IMR-90 (cell line): ENCODE measurements around the gene CD96. TPM values are rescaled to one million over a fixed set of nuclear protein-coding genes. Genes with fewer than 3 reads are reported as not detected.

ENCODE experiments used
- ATAC-seq: fragments of 200-7000 bp; cut with Tn5 transposase; 2 replicates; pipeline ENCODE4 v1.9.1; 2020; ENCODE audit warnings: low read depth, mild to moderate bottlenecking, moderate library complexity
- BruUV-seq: library from RNA; stranded (reverse); fragments of 400-500 nt; replicated peaks from 2 replicates; lab custom pipeline; 2021; lab: Mats Ljungman, UMichigan
- CTCF ChIA-PET: fragments of 300-600 bp; formaldehyde crosslinking; extraction: SDS; loops from one replicate; lab custom pipeline; 2021; ENCODE audit warnings: antibody characterized with exemption; lab: Yijun Ruan, JAX
- POLR2A ChIA-PET: fragments of 300-600 bp; sonication (Branson Sonifier 250); formaldehyde crosslinking; loops from one replicate; lab custom pipeline; 2022; ENCODE audit warnings: antibody characterized with exemption; ENCODE audit not compliant: unreplicated experiment; lab: Charles Lee
- DNase-seq: peaks from one replicate; pipeline ENCODE4 v3.0.0; 2013
- H2AFZ ChIP-seq: replicated peaks from 2 replicates; pipeline ENCODE3; 2013; ENCODE audit warnings: low read length, mild to moderate bottlenecking; ENCODE audit not compliant: poor library complexity
- H2AK5ac ChIP-seq: 2 replicates; pipeline ENCODE4 v1.6.1; 2013; ENCODE audit warnings: low read depth, low read length, inconsistent platforms
- H2AK9ac ChIP-seq: replicated peaks from 2 replicates; pipeline ENCODE3; 2013; ENCODE audit warnings: mild to moderate bottlenecking, low read depth, low read length, moderate library complexity; ENCODE audit not compliant: poor library complexity
- H2BK120ac ChIP-seq: 2 replicates; pipeline ENCODE4 v1.6.1; 2013; ENCODE audit warnings: low read depth, low read length, inconsistent platforms
- H2BK15ac ChIP-seq: 3 replicates; pipeline ENCODE4 v1.6.1; 2013; ENCODE audit warnings: low read depth, low read length, inconsistent platforms
- H2BK20ac ChIP-seq: 2 replicates; pipeline ENCODE4 v1.6.1; 2013; ENCODE audit warnings: low read depth, mild to moderate bottlenecking, inconsistent platforms, low read length, moderate library complexity
- H2BK5ac ChIP-seq: 2 replicates; pipeline ENCODE4 v1.6.1; 2013; ENCODE audit warnings: mild to moderate bottlenecking, low read depth, low read length, inconsistent platforms; ENCODE audit not compliant: poor library complexity, severe bottlenecking
- H3K14ac ChIP-seq: replicated peaks from 2 replicates; pipeline ENCODE4 v1.6.1; 2013; ENCODE audit warnings: low read depth, low read length, inconsistent platforms
- H3K18ac ChIP-seq: 2 replicates; pipeline ENCODE4 v1.6.1; 2013; ENCODE audit warnings: low read depth, low read length, control low read depth
- H3K23ac ChIP-seq: 2 replicates; pipeline ENCODE4 v1.6.1; 2013; ENCODE audit warnings: low read depth, low read length, inconsistent platforms
- H3K27ac ChIP-seq: 2 replicates; pipeline ENCODE4 v1.5.1; 2013; ENCODE audit warnings: mild to moderate bottlenecking, control low read depth, low read length; ENCODE audit not compliant: insufficient read depth
- H3K27me3 ChIP-seq: 2 replicates; pipeline ENCODE4 v1.6.1; 2013; ENCODE audit warnings: low read length; ENCODE audit not compliant: control insufficient read depth, insufficient read depth
- H3K36me3 ChIP-seq: 2 replicates; pipeline ENCODE4 v1.6.1; 2013; ENCODE audit warnings: low read length, mixed read lengths; ENCODE audit not compliant: control insufficient read depth, insufficient read depth
- H3K4ac ChIP-seq: 2 replicates; pipeline ENCODE4 v1.6.1; 2013; ENCODE audit warnings: low read depth, low read length, inconsistent platforms
- H3K4me1 ChIP-seq: 2 replicates; pipeline ENCODE4 v1.6.1; 2013; ENCODE audit warnings: low read length, mixed read lengths; ENCODE audit not compliant: control insufficient read depth, insufficient read depth
- H3K4me2 ChIP-seq: 2 replicates; pipeline ENCODE4 v1.6.1; 2013; ENCODE audit warnings: low read depth, mild to moderate bottlenecking, control low read depth, low read length, moderate library complexity
- H3K4me3 ChIP-seq: 2 replicates; pipeline ENCODE4 v1.5.1; 2013; ENCODE audit warnings: low read depth, mild to moderate bottlenecking, control low read depth, low read length, moderate library complexity; ENCODE audit not compliant: insufficient read depth
- H3K56ac ChIP-seq: 2 replicates; pipeline ENCODE4 v1.6.1; 2013; ENCODE audit warnings: low read length, inconsistent platforms; ENCODE audit not compliant: insufficient read depth; ENCODE audit errors: extremely low read depth
- H3K79me1 ChIP-seq, 2 experiments: 2 replicates each; pipeline ENCODE4 v1.6.1; 2013; ENCODE audit warnings: low read length in 2 of 2, inconsistent platforms in 1 of 2, low read depth in 1 of 2
- H3K9ac ChIP-seq: 2 replicates; pipeline ENCODE4 v1.6.1; 2013; ENCODE audit warnings: low read depth, low read length, control low read depth
- H3K9me1 ChIP-seq: 2 replicates; pipeline ENCODE4 v1.6.1; 2013; ENCODE audit warnings: low read length, inconsistent platforms; ENCODE audit not compliant: insufficient read depth
- H3K9me3 ChIP-seq: 2 replicates; pipeline ENCODE4 v1.6.1; 2013; ENCODE audit warnings: low read length; ENCODE audit not compliant: control insufficient read depth, insufficient read depth
- H4K20me1 ChIP-seq: 2 replicates; pipeline ENCODE4 v1.6.1; 2013; ENCODE audit warnings: low read length, inconsistent platforms; ENCODE audit not compliant: insufficient read depth
- H4K5ac ChIP-seq: 2 replicates; pipeline ENCODE4 v1.6.1; 2013; ENCODE audit warnings: mild to moderate bottlenecking, low read depth, low read length, control low read depth
- H4K8ac ChIP-seq, 2 experiments: 2 replicates each; pipeline ENCODE4 v1.6.1; 2013; ENCODE audit warnings: low read depth in 2 of 2, low read length in 2 of 2, control low read depth in 1 of 2, inconsistent platforms in 1 of 2
- H4K91ac ChIP-seq: 2 replicates; pipeline ENCODE4 v1.6.1; 2013; ENCODE audit warnings: low read depth, low read length, inconsistent platforms; ENCODE audit not compliant: insufficient read depth
- BHLHE40 ChIP-seq: fragments of 150-350 bp; IDR thresholded peaks from 2 replicates; pipeline ENCODE4 v1.6.1; 2016; ENCODE audit warnings: mild to moderate bottlenecking, low read depth, low read length
- CEBPB ChIP-seq: IDR thresholded peaks from 2 replicates; pipeline ENCODE4 v1.6.1; 2012; ENCODE audit warnings: low read depth, low read length, improper control_type of control experiment
- CHD1 ChIP-seq: IDR thresholded peaks from 2 replicates; pipeline ENCODE4 v1.6.1; 2012; ENCODE audit warnings: low read depth, low read length, improper control_type of control experiment
- CTCF ChIP-seq: conservative IDR thresholded peaks from 2 replicates; pipeline ENCODE4 v1.5.1; 2012; ENCODE audit warnings: mild to moderate bottlenecking, low read depth, low read length, improper control_type of control experiment
- ELK1 ChIP-seq: fragments of 150-350 bp; IDR thresholded peaks from 2 replicates; pipeline ENCODE4 v1.6.1; 2016; ENCODE audit warnings: low read depth, mild to moderate bottlenecking, low read length, moderate library complexity, borderline replicate concordance
- FOS ChIP-seq: fragments of 150-350 bp; IDR thresholded peaks from 2 replicates; pipeline ENCODE4 v1.6.1; 2016; ENCODE audit warnings: low read depth, low read length
- MAFK ChIP-seq: IDR thresholded peaks from 2 replicates; pipeline ENCODE4 v1.6.1; 2012; ENCODE audit warnings: low read depth, low read length, improper control_type of control experiment
- MAZ ChIP-seq: IDR thresholded peaks from 2 replicates; pipeline ENCODE4 v1.6.1; 2012; ENCODE audit warnings: low read depth, mild to moderate bottlenecking, low read length, improper control_type of control experiment, moderate library complexity, borderline replicate concordance
- MXI1 ChIP-seq: IDR thresholded peaks from 2 replicates; pipeline ENCODE4 v1.6.1; 2012; ENCODE audit warnings: low read depth, mild to moderate bottlenecking, low read length, moderate library complexity, borderline replicate concordance
- NFE2L2 ChIP-seq: fragments of 150-350 bp; IDR thresholded peaks from 2 replicates; pipeline ENCODE4 v1.6.1; 2016; ENCODE audit warnings: low read depth, mild to moderate bottlenecking, low read length
- POLR2A ChIP-seq: IDR thresholded peaks from 2 replicates; pipeline ENCODE4 v1.6.1; 2012; ENCODE audit warnings: mild to moderate bottlenecking, low read depth, low read length
- RAD21 ChIP-seq: IDR thresholded peaks from 2 replicates; pipeline ENCODE4 v1.6.1; 2012; ENCODE audit warnings: low read length, improper control_type of control experiment
- RCOR1 ChIP-seq: IDR thresholded peaks from 2 replicates; pipeline ENCODE4 v1.6.1; 2012; ENCODE audit warnings: mild to moderate bottlenecking, low read length, improper control_type of control experiment; ENCODE audit not compliant: insufficient replicate concordance
- RFX5 ChIP-seq: IDR thresholded peaks from 2 replicates; pipeline ENCODE4 v1.8.0; 2012; ENCODE audit warnings: low read depth, mild to moderate bottlenecking, low read length, moderate library complexity
- SMC3 ChIP-seq: fragments of 150-350 bp; IDR thresholded peaks from 2 replicates; pipeline ENCODE4 v1.6.1; 2016; ENCODE audit warnings: low read depth, mild to moderate bottlenecking, antibody characterized with exemption, low read length, moderate library complexity
- USF2 ChIP-seq: fragments of 150-350 bp; IDR thresholded peaks from 2 replicates; pipeline ENCODE4 v1.6.1; 2017; ENCODE audit warnings: mild to moderate bottlenecking, antibody characterized with exemption, low read length, low read depth
- dilution Hi-C: fragments of 300-500 bp; cut with HindIII; formaldehyde crosslinking; loops from one replicate; pipeline ENCODE4 v1.14.3; 2018; ENCODE audit warnings: low sequenced_read_pairs; ENCODE audit not compliant: unreplicated experiment
- in situ Hi-C: fragments of 300-500 bp; cut with MboI; formaldehyde crosslinking; loops from 3 replicates; pipeline ENCODE4 v1.14.3; 2019; ENCODE audit warnings: low sequenced_read_pairs, inconsistent platforms, mixed read lengths
- intact Hi-C: fragments of 100-400 bp; cut with micrococcal nuclease; formaldehyde crosslinking; loops from 2 replicates; pipeline ENCODE4 v1.10.0; 2022
- polyA plus RNA-seq, 3 experiments: library from polyadenylated mRNA; depleted of rRNA; stranded (reverse); fragments of >200 nt; gene quantifications; 2 replicates each; pipeline ENCODE4 v1.2.3, GENCODE V29; 2012; ENCODE audit warnings: low replicate concordance in 1 of 3
- total RNA-seq: library from RNA; depleted of rRNA; stranded (reverse); fragments of >200 nt; gene quantifications from 2 replicates; pipeline ENCODE4 v1.2.3, GENCODE V29; 2012

Gene CD96
- total and polyA plus RNA-seq, 2 of the 4 experiments (the other 2 are of a cell fraction) = 0.05 to 0.18 TPM

- H3K9ac ChIP-seq = no peak overlapping the region
- H2BK120ac ChIP-seq = peak overlapping the region; percentile 4; the same call in 1 of the 2 replicates
- peak; percentile 35 for DNase-seq
- H2BK15ac ChIP-seq = no peak overlapping the region
- H4K91ac ChIP-seq = no peak overlapping the region
- dilution Hi-C loops = no loop called here
- no peak overlapping the region for H2AK9ac ChIP-seq
- H3K56ac ChIP-seq = no peak overlapping the region
- no TSS peak for BruUV-seq
- H4K20me1 ChIP-seq = no peaks in the 10 kb centered on the region
- no peak overlapping the region for H3K27ac ChIP-seq
- H3K4me1 ChIP-seq = peaks cover 13% of the 10 kb centered on the region
- H3K4me3 ChIP-seq = no peak overlapping the region
- in situ Hi-C loops = loop anchor here (25.0 kb wide), 2 partner anchors 274 to 374 kb away; partner anchors contain the start of gene PHLDB2
- ATAC-seq = no peak
- no peak overlapping the region for H2AK5ac ChIP-seq
- TF ChIP-seq NFE2L2 (no peak), FOS (no peak), MXI1 (no peak), ELK1 (no peak), USF2 (no peak), RCOR1 (no peak), BHLHE40 (no peak), SMC3 (no peak), MAFK (no peak), POLR2A (no peak), RFX5 (no peak), CEBPB (no peak), MAZ (no peak), CHD1 (no peak), CTCF (no peak), RAD21 (no peak)
- intact Hi-C loops = no loop called here
- H3K4me2 ChIP-seq = no peak overlapping the region
- no peak overlapping the region for H2BK20ac ChIP-seq
- no peak overlapping the region for H2AFZ ChIP-seq
- H3K9me1 ChIP-seq = peaks cover 15% of the 10 kb centered on the region
- H2BK5ac ChIP-seq = no peak overlapping the region
- no peak overlapping the region for H3K18ac ChIP-seq
- H3K36me3 ChIP-seq = no peaks in the 10 kb centered on the region
- H4K5ac ChIP-seq = no peak overlapping the region
- no peaks in the 10 kb centered on the region for H3K9me3 ChIP-seq
- H3K27me3 ChIP-seq = no peaks in the 10 kb centered on the region
- no peak overlapping the region for H3K14ac ChIP-seq
- CTCF ChIA-PET = interaction anchor here (0.6 kb wide), 2 partner anchors 51 to 1190 kb away, joined by 3 to 12 read pairs; no protein-coding TSS in a partner anchor
- POLR2A ChIA-PET = no interaction called here
- H3K79me1 ChIP-seq = peaks cover 0 to 5% of the 10 kb centered on the region in 2 experiments; a peak in 2 of 4 replicates
- H3K23ac ChIP-seq = no peak overlapping the region
- no peak overlapping the region for H4K8ac ChIP-seq
- no peak overlapping the region; the same call in 1 of the 2 replicates for H3K4ac ChIP-seq
Observed at GRCh38 chr3:111588527-111588926, 46.5 kb downstream of the CD96 start.
